OCI-LY1 (cell line): ENCODE results near the gene C19orf73.

ENCODE experiments used
- H2AFZ ChIP-seq: fragments of 200-600 bp; sonication (generic), shearing (Covaris generic); 2 replicates; pipeline ENCODE4 v1.6.0; 2014; ENCODE audit warnings: antibody characterized with exemption, mild to moderate bottlenecking, low read length
- H3F3A ChIP-seq: fragments of 200-600 bp; sonication (generic), shearing (Covaris generic); 2 replicates; pipeline ENCODE4 v1.6.0; 2014; ENCODE audit warnings: mild to moderate bottlenecking, antibody characterized with exemption, low read length, moderate library complexity; ENCODE audit not compliant: insufficient read depth
- H3K27ac ChIP-seq: fragments of 200-600 bp; sonication (generic); 2 replicates; pipeline ENCODE4 v1.5.1; 2014; ENCODE audit warnings: low read length, mixed run types, mild to moderate bottlenecking, low read depth; ENCODE audit not compliant: poor library complexity, severe bottlenecking
- H3K27me3 ChIP-seq: fragments of 200-600 bp; sonication (generic); 2 replicates; pipeline ENCODE4 v1.6.0; 2014; ENCODE audit warnings: antibody characterized with exemption, mild to moderate bottlenecking, low read length, moderate library complexity; ENCODE audit not compliant: insufficient read depth
- H3K36me3 ChIP-seq: fragments of 200-600 bp; sonication (generic); 2 replicates; pipeline ENCODE4 v1.6.1; 2014; ENCODE audit warnings: mild to moderate bottlenecking, antibody characterized with exemption, low read length, moderate library complexity, mixed read lengths; ENCODE audit not compliant: insufficient read depth
- H3K4me1 ChIP-seq: fragments of 200-600 bp; sonication (generic); 2 replicates; pipeline ENCODE4 v1.5.1; 2014; ENCODE audit warnings: mild to moderate bottlenecking, low read length, moderate library complexity; ENCODE audit not compliant: insufficient read depth, severe bottlenecking
- H3K4me2 ChIP-seq: fragments of 200-600 bp; sonication (generic), shearing (Covaris generic); 2 replicates; pipeline ENCODE4 v1.6.1; 2014; ENCODE audit warnings: low read length
- H3K4me3 ChIP-seq: fragments of 200-600 bp; sonication (generic); 2 replicates; pipeline ENCODE4 v1.5.1; 2014; ENCODE audit warnings: low read length, low read depth, mild to moderate bottlenecking, mixed read lengths; ENCODE audit not compliant: poor library complexity, severe bottlenecking
- H3K79me2 ChIP-seq: fragments of 200-600 bp; shearing (Covaris generic); 2 replicates; pipeline ENCODE4 v1.6.1; 2016; ENCODE audit warnings: mixed run types, low read length, mixed read lengths; ENCODE audit not compliant: insufficient read depth
- H3K9ac ChIP-seq: fragments of 200-600 bp; sonication (generic), shearing (Covaris generic); 2 replicates; pipeline ENCODE4 v1.6.1; 2014; ENCODE audit warnings: mild to moderate bottlenecking, low read length, mixed read lengths
- H3K9me2 ChIP-seq: fragments of 200-600 bp; sonication (generic), shearing (Covaris generic); 2 replicates; pipeline ENCODE4 v1.6.1; 2014; ENCODE audit warnings: low read depth, mild to moderate bottlenecking, low read length, mixed read lengths
- H3K9me3 ChIP-seq: fragments of 200-600 bp; shearing (Covaris generic); 2 replicates; pipeline ENCODE4 v1.6.1; 2014; ENCODE audit warnings: low read length, mixed read lengths
- H4K20me1 ChIP-seq: fragments of 200-600 bp; sonication (generic), shearing (Covaris generic); 2 replicates; pipeline ENCODE4 v1.6.0; 2016; ENCODE audit warnings: mild to moderate bottlenecking, low read length; ENCODE audit not compliant: insufficient read depth
- CTCF ChIP-seq: fragments of 200-600 bp; sonication (generic), shearing (Covaris generic); IDR thresholded peaks from 2 replicates; pipeline ENCODE4 v1.5.1; 2017; ENCODE audit warnings: mild to moderate bottlenecking, antibody characterized with exemption, low read length, moderate library complexity, mixed read lengths
- EZH2 ChIP-seq: fragments of 200-600 bp; sonication (generic), shearing (Covaris generic); IDR thresholded peaks from 2 replicates; pipeline ENCODE4 v1.8.0; 2017; ENCODE audit warnings: borderline replicate concordance, mixed run types, mild to moderate bottlenecking, antibody characterized with exemption, low read length, moderate library complexity, mixed read lengths

The C19orf73 gene

DNA sequence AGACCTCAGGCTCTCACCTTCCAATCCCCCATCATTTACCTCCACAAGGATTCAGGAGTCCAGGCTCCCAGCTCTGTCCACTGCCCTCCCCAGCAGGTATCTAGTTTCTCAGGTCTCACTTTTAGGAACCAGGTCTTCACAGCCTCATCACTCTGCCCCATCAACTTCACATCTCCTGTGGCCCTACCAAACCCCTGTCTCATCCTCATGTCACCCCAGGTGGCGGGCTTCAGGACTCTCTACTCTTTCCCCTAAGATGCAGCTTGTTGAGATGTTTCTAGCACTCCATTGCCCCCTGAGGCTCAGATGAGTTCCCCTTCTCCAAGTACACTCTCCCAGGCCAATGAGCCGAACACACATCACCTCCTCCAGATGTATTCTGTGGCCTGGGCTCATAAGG is 1.9 kb upstream of the C19orf73 start:
- Histone ChIP-seq H3K9me2 (no peaks in the 10 kb centered on the region), H3K27ac (no peak overlapping the region), H3K27me3 (0 out of 2 replicates have a peak, but pooled peaks cover 7% of the 10 kb centered on the region), H2AFZ (no peak overlapping the region), H3K9ac (no peak overlapping the region), H3K4me2 (no peak overlapping the region), H3K9me3 (no peaks in the 10 kb centered on the region), H3K4me1 (peaks cover 19% of the 10 kb centered on the region), H4K20me1 (no peaks in the 10 kb centered on the region), H3F3A (peaks cover 5% of the 10 kb centered on the region; the same call in 1 of the 2 replicates), H3K36me3 (no peaks in the 10 kb centered on the region), H3K4me3 (no peak overlapping the region), H3K79me2 (no peaks in the 10 kb centered on the region)
- no peak for TF ChIP-seq CTCF
- TF ChIP-seq EZH2 = no peak

- Histone ChIP-seq H3K27ac (no peak overlapping the region), H3K4me3 (no peak overlapping the region), H3K4me2 (peak overlapping the region; percentile 98)
Observed at GRCh38 chr19:49120325-49120683, 1.4 kb upstream of the C19orf73 start.

GRCh38 chr19:49119411-49120324 is 725 bp upstream of the C19orf73 start, which contains the start of gene PPFIA3:
PPFIA3 (plus strand) TSS chr19:49119544; CDS start chr19:49127874, 8,330 bp downstream.
- H3K4me3 ChIP-seq = peak within 1 kb of the TSS; percentile 73
- peaks cover 23% of the 10 kb centered on the region for H3K4me1 ChIP-seq
- peak within 1 kb of the TSS; percentile 98 for H3K4me2 ChIP-seq
- no peaks in the 10 kb centered on the region for H3K36me3 ChIP-seq
- TF ChIP-seq CTCF (no peak), EZH2 (no peak; the same call in 1 of the 2 replicates)
- H3K27me3 ChIP-seq = 0 out of 2 replicates have a peak, but pooled peaks cover 7% of the 10 kb centered on the region
- peaks cover 5% of the 10 kb centered on the region; the same call in 1 of the 2 replicates for H3F3A ChIP-seq
- no peaks in the 10 kb centered on the region for H4K20me1 ChIP-seq
- H3K27ac ChIP-seq = peak within 1 kb of the TSS; percentile 55
- H3K9ac ChIP-seq = peak within 1 kb of the TSS; percentile 80
- H3K79me2 ChIP-seq = no peaks in the 10 kb centered on the region
- no peaks in the 10 kb centered on the region for H3K9me2 ChIP-seq
- peak within 1 kb of the TSS; percentile 20; the same call in 1 of the 2 replicates for H2AFZ ChIP-seq
- no peaks in the 10 kb centered on the region for H3K9me3 ChIP-seq

More at GRCh38 chr19:49120325-49120683, 1.4 kb upstream of the C19orf73 start:
- no peak overlapping the region for H2AFZ ChIP-seq
- no peaks in the 10 kb centered on the region for H3K9me3 ChIP-seq
- no peaks in the 10 kb centered on the region for H3K36me3 ChIP-seq
- no peaks in the 10 kb centered on the region for H3K79me2 ChIP-seq
- peaks cover 19% of the 10 kb centered on the region for H3K4me1 ChIP-seq
- no peaks in the 10 kb centered on the region for H3K9me2 ChIP-seq
- no peak overlapping the region for H3K9ac ChIP-seq
- no peak for TF ChIP-seq EZH2
- no peak for TF ChIP-seq CTCF
- peaks cover 5% of the 10 kb centered on the region; the same call in 1 of the 2 replicates for H3F3A ChIP-seq
- H4K20me1 ChIP-seq = no peaks in the 10 kb centered on the region
- 0 out of 2 replicates have a peak, but pooled peaks cover 7% of the 10 kb centered on the region for H3K27me3 ChIP-seq
